ENCODE results near the gene OTULIN.

Gene OTULIN

DNA sequence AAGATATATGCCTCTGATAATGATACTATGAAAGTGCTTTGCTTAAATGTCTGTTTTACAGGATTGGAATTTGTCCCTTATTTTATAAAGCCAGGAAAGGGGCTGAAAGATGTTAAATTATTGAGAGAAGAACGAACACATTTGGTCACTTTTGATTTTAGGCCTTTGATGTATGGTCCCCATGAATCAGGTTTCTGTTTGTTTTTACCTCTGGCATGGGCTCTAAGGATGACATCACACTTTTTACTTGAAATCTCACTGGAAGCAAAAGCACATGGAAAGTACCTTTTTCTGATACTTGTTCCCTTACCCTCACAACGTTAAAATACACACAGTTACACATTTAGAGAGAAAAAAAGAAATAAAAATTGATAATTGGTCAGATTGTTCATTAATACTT is 6.9 kb downstream of the OTULIN start:
- Histone ChIP-seq H2AFZ (ENCODE audit: low read depth, low read length) (no peak overlapping the region), H3K79me2 (ENCODE audit: low read length) (peaks cover 97% of the 10 kb centered on the region), H4K20me1 (ENCODE audit: insufficient read depth, low read length) (peaks cover 43% of the 10 kb centered on the region), H3K27ac (ENCODE audit: low read length) (no peak overlapping the region; the same call in 1 of the 2 replicates), H3K36me3 (replicated peaks; ENCODE audit: low read depth, low read length) (peaks cover 26% of the 10 kb centered on the region), H3K9ac (ENCODE audit: low read length) (no peak overlapping the region), H3K4me1 (ENCODE audit: low read length) (peaks cover 39% of the 10 kb centered on the region), H3K4me2 (ENCODE audit: low read length) (peak overlapping the region; percentile 76), H3K9me3 (ENCODE audit: insufficient read depth, low read length) (no peaks in the 10 kb centered on the region), H3K4me3 (ENCODE audit: low read length) (peak overlapping the region; percentile 46), H3K27me3 (ENCODE audit: low read depth, low read length) (no peaks in the 10 kb centered on the region)
- no peak for TF ChIP-seq EZH2phosphoT487 (IDR thresholded peaks at IDR 0.05; ENCODE audit: low read depth)
- TF ChIP-seq, protein P1, sequence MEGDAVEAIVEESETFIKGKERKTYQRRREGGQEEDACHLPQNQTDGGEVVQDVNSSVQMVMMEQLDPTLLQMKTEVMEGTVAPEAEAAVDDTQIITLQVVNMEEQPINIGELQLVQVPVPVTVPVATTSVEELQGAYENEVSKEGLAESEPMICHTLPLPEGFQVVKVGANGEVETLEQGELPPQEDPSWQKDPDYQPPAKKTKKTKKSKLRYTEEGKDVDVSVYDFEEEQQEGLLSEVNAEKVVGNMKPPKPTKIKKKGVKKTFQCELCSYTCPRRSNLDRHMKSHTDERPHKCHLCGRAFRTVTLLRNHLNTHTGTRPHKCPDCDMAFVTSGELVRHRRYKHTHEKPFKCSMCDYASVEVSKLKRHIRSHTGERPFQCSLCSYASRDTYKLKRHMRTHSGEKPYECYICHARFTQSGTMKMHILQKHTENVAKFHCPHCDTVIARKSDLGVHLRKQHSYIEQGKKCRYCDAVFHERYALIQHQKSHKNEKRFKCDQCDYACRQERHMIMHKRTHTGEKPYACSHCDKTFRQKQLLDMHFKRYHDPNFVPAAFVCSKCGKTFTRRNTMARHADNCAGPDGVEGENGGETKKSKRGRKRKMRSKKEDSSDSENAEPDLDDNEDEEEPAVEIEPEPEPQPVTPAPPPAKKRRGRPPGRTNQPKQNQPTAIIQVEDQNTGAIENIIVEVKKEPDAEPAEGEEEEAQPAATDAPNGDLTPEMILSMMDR (IDR thresholded peaks at IDR 0.05; ENCODE audit: low read depth, low read length), result no peak

DNA sequence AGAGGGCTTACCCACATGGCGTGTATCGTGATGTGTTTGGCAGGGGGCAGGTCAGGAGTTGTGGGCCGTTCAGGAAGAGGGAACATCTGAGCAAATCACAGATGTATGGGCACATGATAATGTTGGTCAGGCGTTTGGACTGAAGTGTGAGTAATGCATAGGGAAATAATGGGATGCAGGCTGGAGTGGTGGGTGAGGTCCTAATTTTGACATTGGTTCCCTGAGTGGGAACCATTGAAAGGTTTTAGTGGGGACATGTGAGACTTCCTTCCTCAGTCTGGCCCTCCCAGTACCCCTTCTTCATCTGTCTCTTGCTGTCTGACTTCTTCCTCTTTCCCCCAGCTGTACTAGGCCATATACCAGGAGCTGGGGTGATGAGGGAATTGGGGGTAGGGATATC is 7.6 kb downstream of the OTULIN start:
- Histone ChIP-seq H3K4me2 (ENCODE audit: low read length) (0 out of 2 replicates have a peak overlapping the region, but pooled peaks have one; percentile 76), H3K4me1 (ENCODE audit: low read length) (peaks cover 42% of the 10 kb centered on the region), H3K79me2 (ENCODE audit: low read length) (peaks cover 97% of the 10 kb centered on the region), H3K27me3 (ENCODE audit: low read depth, low read length) (no peaks in the 10 kb centered on the region), H3K4me3 (ENCODE audit: low read length) (no peak overlapping the region), H3K36me3 (replicated peaks; ENCODE audit: low read depth, low read length) (peaks cover 27% of the 10 kb centered on the region), H3K9ac (ENCODE audit: low read length) (no peak overlapping the region), H3K27ac (ENCODE audit: low read length) (no peak overlapping the region), H2AFZ (ENCODE audit: low read depth, low read length) (no peak overlapping the region), H4K20me1 (ENCODE audit: insufficient read depth, low read length) (peaks cover 43% of the 10 kb centered on the region), H3K9me3 (ENCODE audit: insufficient read depth, low read length) (no peaks in the 10 kb centered on the region)
- no peak for TF ChIP-seq EZH2phosphoT487 (IDR thresholded peaks at IDR 0.05; ENCODE audit: low read depth)
- TF ChIP-seq, protein P1 (IDR thresholded peaks at IDR 0.05; ENCODE audit: low read depth, low read length), result no peak

DNA sequence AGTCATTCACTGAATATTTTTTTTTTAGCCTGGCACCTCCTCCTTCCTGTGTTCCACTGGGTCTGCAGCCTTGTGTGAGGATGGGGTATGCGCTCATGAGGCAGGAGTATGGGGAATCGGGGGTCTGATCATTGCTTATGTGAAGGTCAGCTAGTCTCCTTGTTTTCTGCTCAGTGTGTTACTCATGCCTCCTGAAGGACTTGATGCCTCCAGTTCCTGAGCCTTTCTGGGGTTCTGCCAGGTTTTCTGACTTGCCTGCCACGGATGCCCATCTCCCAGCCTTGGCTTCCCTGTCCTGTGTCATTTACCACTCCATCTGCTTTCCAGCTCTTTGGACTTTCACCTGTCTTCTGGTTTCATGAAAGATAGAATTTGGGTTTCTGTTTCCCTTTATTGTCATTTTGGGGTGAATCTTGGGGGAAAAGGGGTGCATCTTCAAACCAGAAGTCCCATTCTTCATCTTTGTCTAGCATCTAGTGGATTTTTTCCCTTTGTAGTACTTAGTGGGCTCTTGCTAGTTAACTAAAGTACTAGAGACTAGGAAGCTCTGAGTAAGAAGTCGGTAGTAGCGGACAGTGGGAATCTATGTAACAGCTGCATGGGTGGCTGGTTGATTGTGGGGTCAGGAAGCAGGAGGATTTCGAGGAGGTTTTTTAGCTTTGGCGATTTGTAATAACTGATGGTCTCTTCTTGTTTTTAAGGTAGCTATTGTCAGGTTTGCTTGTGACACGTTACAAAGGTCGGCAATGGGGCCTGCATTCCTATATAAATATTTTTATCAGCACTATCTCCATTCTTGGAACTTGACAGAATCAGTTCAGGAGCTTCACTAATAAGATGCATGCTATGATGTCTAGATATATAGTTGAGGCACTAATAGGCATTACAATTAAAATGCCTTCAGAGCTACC is 8.2 kb downstream of the OTULIN start:
- Histone ChIP-seq H3K9ac (ENCODE audit: low read length) (no peak overlapping the region), H3K4me3 (ENCODE audit: low read length) (no peak overlapping the region), H2AFZ (ENCODE audit: low read depth, low read length) (no peak overlapping the region), H3K36me3 (replicated peaks; ENCODE audit: low read depth, low read length) (peaks cover 31% of the 10 kb centered on the region), H3K4me2 (ENCODE audit: low read length) (no peak overlapping the region), H3K4me1 (ENCODE audit: low read length) (peaks cover 42% of the 10 kb centered on the region), H4K20me1 (ENCODE audit: insufficient read depth, low read length) (peaks cover 44% of the 10 kb centered on the region), H3K79me2 (ENCODE audit: low read length) (peaks cover 95% of the 10 kb centered on the region), H3K27ac (ENCODE audit: low read length) (no peak overlapping the region), H3K9me3 (ENCODE audit: insufficient read depth, low read length) (no peaks in the 10 kb centered on the region), H3K27me3 (ENCODE audit: low read depth, low read length) (no peaks in the 10 kb centered on the region)
- TF ChIP-seq, protein P1 (IDR thresholded peaks at IDR 0.05; ENCODE audit: low read depth, low read length), result no peak
- no peak for TF ChIP-seq EZH2phosphoT487 (IDR thresholded peaks at IDR 0.05; ENCODE audit: low read depth)

DNA sequence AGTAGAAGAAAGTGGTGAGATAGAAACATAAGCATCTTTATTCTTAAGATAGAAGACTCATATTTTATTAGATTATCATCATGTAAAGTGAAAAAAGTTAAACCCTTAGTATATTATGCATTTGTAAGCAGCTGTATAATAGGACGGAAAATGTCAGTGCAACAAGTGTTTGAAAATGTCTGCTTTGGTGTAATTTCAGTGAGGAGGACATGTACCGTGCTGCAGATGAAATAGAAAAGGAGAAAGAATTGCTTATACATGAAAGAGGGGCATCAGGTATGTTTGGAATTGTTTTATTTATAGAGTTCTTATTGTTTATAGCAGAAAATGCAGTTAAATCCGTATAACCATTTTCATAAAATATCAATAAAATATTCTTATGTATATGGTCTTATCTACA is 8.9 kb downstream of the OTULIN start:
- no peak for TF ChIP-seq EZH2phosphoT487 (IDR thresholded peaks at IDR 0.05; ENCODE audit: low read depth)
- TF ChIP-seq, protein P1 (IDR thresholded peaks at IDR 0.05; ENCODE audit: low read depth, low read length), result no peak
- peaks cover 49% of the 10 kb centered on the region for H4K20me1 ChIP-seq (ENCODE audit: insufficient read depth, low read length)
- H3K27me3 ChIP-seq (ENCODE audit: low read depth, low read length), result no peaks in the 10 kb centered on the region
- no peak overlapping the region for H3K9ac ChIP-seq (ENCODE audit: low read length)
- H3K36me3 ChIP-seq (replicated peaks; ENCODE audit: low read depth, low read length), result peaks cover 32% of the 10 kb centered on the region
- H3K9me3 ChIP-seq (ENCODE audit: insufficient read depth, low read length), result no peaks in the 10 kb centered on the region
- peaks cover 95% of the 10 kb centered on the region for H3K79me2 ChIP-seq (ENCODE audit: low read length)
- peaks cover 49% of the 10 kb centered on the region for H3K4me1 ChIP-seq (ENCODE audit: low read length)
- H3K4me3 ChIP-seq (ENCODE audit: low read length), result no peak overlapping the region
- H2AFZ ChIP-seq (ENCODE audit: low read depth, low read length), result no peak overlapping the region
- no peak overlapping the region for H3K27ac ChIP-seq (ENCODE audit: low read length)
- H3K4me2 ChIP-seq (ENCODE audit: low read length), result no peak overlapping the region

Measured in OCI-LY3 (cell line).